C4-2B (cell line): Measurements from ENCODE around the gene KCNQ1OT1.

ENCODE experiments used
- H3K27ac ChIP-seq: fragments of 450-650 bp; 2 replicates; pipeline ENCODE4 v1.5.1; 2017
- ZFX ChIP-seq: fragments of 450-650 bp; IDR thresholded peaks from 2 replicates; pipeline ENCODE4 v1.6.1; 2017
- TF ChIP-seq, protein P1 (sequence below): fragments of 450-650 bp; conservative IDR thresholded peaks from 2 replicates; pipeline ENCODE4 v1.5.1; 2017; ENCODE audit warnings: mild to moderate bottlenecking

The KCNQ1OT1 gene

DNA sequence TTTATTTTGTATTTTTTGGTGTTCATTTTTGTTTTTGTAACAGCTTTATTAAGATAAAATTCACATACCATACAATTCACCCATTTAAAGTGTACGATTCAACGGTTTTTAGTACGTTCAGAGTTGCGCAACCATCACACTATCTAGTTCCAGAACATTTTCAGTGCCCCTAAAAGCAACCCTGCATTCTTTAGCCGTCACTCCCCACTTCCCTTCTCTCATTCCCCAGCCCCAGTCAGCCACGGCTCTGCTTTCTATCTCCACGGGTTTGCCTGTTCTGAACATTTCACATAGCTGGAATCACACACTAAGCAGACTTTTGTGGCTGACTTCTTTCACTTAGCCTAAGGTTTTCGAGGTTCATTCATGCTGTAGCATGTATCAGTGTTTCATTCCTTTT is 9.6 kb upstream of the KCNQ1OT1 start:
- no peak for TF ChIP-seq ZFX
- TF ChIP-seq, protein P1, sequence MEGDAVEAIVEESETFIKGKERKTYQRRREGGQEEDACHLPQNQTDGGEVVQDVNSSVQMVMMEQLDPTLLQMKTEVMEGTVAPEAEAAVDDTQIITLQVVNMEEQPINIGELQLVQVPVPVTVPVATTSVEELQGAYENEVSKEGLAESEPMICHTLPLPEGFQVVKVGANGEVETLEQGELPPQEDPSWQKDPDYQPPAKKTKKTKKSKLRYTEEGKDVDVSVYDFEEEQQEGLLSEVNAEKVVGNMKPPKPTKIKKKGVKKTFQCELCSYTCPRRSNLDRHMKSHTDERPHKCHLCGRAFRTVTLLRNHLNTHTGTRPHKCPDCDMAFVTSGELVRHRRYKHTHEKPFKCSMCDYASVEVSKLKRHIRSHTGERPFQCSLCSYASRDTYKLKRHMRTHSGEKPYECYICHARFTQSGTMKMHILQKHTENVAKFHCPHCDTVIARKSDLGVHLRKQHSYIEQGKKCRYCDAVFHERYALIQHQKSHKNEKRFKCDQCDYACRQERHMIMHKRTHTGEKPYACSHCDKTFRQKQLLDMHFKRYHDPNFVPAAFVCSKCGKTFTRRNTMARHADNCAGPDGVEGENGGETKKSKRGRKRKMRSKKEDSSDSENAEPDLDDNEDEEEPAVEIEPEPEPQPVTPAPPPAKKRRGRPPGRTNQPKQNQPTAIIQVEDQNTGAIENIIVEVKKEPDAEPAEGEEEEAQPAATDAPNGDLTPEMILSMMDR, result no peak
- no peak overlapping the region for H3K27ac ChIP-seq

DNA sequence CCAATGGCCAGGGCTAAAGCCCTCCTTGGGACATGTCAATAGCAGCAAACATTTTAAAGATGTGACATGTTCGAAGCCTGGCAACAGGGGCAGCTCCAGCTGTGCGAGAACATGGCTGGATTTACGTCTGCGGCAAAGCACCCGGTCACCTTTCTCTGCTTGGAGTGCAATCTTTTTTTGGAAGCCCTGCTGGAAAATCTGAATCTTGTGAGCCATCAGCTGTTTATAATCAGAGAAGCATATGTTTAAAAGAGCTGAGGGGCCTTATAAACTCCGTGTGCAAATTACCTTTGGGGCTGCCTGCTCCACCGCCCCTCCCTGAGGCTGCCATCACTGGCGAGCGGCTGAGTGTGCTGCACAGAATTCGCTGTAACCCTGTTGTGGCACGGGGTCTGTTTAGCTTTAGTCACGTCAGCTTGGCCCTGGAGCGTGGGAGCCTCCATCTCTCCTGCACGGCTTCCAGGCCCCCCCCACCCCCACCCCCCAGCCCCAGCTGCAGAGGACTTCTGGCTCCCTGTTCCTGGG is 9.0 kb upstream of the KCNQ1OT1 start:
- no peak for TF ChIP-seq ZFX
- TF ChIP-seq, protein P1, result no peak
- H3K27ac ChIP-seq, result no peak overlapping the region

DNA sequence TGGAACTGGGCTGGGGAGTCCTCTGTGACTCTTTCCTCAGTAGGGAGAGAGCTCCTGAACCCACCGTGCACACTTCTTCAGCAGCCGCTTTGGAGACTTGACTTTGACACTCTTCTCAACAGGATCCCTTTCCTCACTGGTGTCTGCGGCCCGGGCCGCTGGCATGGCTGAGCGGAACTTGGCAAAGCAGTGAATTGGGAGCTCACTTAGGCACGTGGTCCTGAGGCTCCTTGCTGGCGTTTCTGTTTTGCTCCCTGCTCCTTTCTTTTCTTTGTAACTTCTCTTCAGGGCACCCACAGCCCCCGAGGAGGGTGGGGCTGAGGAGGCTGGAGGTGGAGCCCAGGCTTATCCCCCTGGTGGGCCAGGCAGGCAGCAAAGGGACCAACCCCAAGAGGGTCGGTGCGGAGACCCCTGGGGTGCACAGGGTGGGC is 8.4 kb upstream of the KCNQ1OT1 start:
- TF ChIP-seq, protein P1, result no peak
- TF ChIP-seq ZFX, result no peak
- H3K27ac ChIP-seq, result no peak overlapping the region

DNA sequence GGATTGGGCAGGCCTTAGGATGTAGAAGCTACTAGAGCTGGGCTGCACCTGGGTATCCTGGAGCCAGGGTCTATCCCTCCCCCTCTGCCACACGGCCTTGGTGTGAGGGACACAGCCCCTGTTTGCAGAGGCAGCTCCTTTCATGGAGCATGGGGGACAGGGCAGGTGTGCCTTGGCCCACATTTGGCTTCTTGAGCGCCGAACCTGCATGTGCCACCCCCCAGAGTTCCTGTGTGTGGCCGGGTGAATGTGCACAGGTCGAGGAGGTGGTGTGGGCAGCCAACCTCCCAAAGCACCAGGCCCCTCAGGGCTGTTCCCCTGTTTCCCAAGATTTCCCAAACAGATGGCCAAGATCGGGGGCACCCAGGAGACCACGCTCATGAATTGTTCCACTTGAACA is 7.9 kb upstream of the KCNQ1OT1 start:
- no peak overlapping the region for H3K27ac ChIP-seq
- TF ChIP-seq, protein P1, result no peak
- TF ChIP-seq ZFX, result no peak

DNA sequence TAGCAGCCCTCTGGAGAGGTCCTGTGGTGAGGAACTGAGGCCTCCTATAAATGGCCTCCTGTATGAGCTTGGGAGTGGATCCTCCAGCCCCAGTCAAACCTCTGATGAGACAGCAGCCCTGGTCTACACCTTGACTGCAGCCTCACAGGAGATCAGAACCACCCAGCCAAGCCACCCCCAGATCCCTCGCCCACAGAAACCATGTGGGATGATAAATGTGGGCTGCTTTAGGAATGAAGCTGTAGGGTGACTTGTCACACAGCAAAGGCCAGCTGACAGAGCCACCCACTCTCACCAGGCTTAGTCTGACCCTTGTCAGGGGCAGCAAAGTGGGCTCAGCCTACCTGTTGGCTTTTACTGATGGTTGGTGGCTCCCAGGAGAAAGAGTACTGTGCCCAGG is 6.5 kb upstream of the KCNQ1OT1 start:
- TF ChIP-seq ZFX, result no peak
- TF ChIP-seq, protein P1, result no peak
- no peak overlapping the region for H3K27ac ChIP-seq

DNA sequence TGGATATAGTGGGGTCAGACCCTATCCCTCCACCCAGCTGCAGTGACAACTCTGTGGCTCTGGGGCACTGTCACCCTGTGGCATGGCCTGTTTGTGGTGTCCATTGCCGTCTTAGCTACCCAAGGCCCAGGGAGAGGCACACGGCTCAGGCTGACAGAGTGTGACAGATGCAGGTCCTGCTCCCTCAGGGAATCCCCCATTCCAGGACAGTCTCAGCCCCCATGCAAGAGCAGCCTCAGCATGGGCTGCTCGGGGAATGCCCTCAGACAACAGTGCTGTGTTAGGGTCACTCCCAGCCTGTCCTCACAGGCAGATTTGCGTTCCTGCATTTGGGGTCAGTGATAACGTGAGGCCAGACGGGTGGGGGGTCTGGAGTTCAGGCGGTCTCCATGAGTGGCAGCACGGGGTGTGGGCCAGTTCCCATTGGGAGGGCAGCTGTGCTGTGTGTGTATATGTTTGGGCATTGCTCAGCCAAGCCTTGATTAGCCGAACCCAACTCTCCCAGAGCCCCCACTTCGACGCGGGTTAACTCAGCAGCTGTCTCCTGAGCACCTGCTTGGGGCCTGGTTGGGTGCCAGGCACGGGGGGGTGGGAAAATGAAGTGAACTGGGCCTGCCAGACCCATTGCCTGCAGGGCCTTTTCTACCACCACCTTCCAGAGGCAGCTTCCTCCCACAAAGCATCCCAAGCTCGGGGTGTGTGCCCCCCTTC is 5.3 kb upstream of the KCNQ1OT1 start:
- TF ChIP-seq, protein P1, result no peak
- no peak for TF ChIP-seq ZFX
- H3K27ac ChIP-seq, result no peak overlapping the region

DNA sequence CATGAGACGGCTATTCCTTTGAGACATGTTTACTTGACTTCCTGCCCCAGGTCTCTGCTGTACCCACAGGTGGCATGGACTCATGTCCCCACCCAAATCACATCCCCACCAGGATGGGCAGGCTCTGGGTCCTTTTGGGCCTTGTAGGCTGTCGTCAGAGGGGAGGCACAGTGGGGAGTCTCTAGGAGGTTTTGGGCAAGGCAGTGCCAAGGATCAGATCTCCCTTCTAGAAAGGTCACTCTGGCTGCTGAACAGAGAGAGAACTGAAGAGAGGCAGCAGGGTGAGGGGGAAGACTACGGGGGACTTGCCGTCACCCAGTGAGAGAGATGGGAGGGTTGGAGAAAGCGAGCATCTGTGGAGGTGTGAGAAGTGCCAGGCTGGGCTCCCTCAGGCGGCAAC is 4.6 kb upstream of the KCNQ1OT1 start:
- TF ChIP-seq ZFX, result no peak
- TF ChIP-seq, protein P1, result no peak
- H3K27ac ChIP-seq, result no peak overlapping the region
